Measurements from ENCODE around the gene WDR17.
"Not testable (repeated sequence)": the region's sequence is repeated elsewhere in the genome, so short reads cannot be mapped to it uniquely, and the experiment has no call there.

Gene WDR17

DNA sequence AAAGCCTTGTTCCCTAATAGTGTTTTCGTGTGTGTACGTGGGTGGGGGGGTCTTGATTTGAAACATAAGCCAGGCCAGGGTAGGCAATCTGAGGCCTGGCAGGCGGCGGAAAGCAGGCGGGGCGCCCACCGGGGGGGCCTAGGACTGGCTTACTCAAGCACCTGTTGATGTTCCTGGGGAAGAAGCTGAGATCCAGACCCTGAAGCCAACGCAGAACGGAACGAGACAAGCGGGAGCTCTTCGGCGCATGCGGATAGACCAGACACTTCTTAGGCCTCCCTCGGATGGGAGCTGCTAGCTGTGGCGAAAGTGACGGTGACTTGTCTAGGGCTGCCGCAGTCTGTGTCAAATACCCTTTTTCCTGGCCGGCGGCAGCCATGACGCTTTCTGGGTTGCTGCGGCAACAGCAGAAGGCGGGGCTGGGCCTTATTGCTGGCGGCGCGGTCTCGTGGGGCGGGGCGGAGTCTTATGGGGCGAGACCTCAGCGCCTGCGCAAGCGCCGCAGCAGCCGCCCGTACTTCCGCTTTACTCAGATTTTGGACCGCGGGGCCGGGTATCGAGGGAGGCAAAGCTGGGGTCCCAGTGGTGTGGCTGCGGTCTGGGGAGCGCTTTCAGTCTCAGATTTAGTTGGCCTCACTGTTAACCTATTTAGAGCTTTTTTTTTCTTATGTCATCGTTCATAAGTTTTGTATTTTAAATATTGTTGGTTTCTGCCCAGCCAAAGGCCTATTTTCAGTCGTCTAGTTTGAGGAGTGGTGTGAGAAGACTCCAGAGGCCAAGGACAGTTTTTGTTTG is 129.7 kb downstream of the WDR17 start, which contains the start of gene SPATA4:
TSS of gene SPATA4 (minus strand) at position 402 of the 795 bp plus-strand sequence. CDS start at position 379, 23 bp downstream.
- DNase-seq = peak; percentile 90

DNA sequence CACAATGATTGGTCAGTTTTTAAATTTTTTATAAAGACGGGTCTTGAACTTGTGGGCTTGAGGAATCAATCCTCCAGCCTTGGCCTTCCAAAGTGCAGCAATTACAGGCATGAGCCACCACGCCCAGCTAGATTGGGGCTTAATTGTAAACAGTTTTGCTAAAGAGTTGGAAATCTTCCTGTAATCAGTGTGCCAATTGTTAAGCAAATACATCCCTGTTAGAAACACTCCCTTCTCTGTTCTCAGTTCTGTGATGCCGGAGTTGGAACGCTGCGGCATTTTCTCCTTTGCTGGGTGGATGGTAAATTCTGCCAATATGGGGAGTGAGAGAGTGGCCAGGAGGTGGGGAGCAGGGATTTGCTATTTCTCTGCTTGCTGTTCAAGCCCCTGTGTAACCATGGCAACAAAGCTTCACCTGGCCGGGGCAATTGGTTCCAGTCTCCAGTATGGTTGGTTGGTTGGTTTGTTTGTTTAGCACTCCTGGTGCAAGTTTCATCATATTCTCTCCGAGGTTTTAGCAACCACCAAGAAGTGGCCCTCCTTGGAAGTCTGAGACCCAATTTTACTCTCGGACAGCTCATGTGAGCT is 132.8 kb downstream of the WDR17 start:
- no peak for DNase-seq

GRCh38 chr4:176205299-176205698 is 139.7 kb downstream of the WDR17 start:
- no peak for DNase-seq

GRCh38 chr4:176207839-176208238 is 142.2 kb downstream of the WDR17 start:
- no peak for DNase-seq

- DNase-seq = no peak
These were observed 143.9 kb downstream of the WDR17 start for GRCh38 chr4:176209535-176209934.

- no peak for DNase-seq
These were observed 144.5 kb downstream of the WDR17 start for GRCh38 chr4:176210101-176210500.

GRCh38 chr4:176210579-176211296 is 145.1 kb downstream of the WDR17 start:
- DNase-seq = no peak

- not testable (repeated sequence) for DNase-seq
These were observed 146.7 kb downstream of the WDR17 start for GRCh38 chr4:176212351-176212750.

DNA sequence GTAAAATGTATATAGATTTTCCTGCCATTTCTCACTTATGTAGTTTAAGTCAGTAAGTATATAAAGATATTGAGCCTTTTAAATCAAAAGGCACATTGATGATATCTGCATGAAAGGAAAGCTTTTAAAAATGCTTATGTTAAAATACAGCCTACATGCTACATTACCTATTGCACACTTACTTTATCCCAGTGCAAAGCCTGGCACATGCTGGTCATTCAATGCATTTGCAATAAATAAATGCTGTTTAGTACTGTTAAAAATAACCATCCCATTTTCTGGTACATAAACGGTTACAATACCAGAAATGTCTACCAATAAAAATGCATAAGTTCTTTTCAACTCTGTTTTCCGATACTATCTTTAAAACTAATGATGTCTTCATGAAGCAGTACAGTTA is 151.9 kb downstream of the WDR17 start:
- no peak for DNase-seq

- no peak for DNase-seq
These were observed 156.5 kb downstream of the WDR17 start for GRCh38 chr4:176222149-176222548.

DNA sequence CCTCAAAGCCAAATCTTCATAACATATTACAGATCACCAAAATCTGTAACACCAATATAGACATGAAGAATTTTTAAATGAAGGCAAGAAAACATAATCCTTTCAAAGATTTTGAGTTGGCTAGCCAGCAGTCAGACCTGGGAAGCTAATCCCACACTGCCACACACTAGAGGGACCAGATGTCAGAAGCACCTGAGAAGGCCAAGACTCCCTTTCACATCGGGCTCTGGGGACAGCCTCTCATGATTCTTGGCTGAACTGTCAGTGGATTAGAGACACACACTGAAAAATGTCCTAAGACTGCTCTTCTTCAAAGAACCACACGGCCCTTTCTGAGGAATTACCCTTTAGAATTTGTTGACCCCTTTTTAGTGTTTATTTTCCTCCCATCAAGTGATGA is 157.9 kb downstream of the WDR17 start:
- no peak for DNase-seq

- DNase-seq = no peak
These were observed 161.1 kb downstream of the WDR17 start for GRCh38 chr4:176226736-176227135.

DNA sequence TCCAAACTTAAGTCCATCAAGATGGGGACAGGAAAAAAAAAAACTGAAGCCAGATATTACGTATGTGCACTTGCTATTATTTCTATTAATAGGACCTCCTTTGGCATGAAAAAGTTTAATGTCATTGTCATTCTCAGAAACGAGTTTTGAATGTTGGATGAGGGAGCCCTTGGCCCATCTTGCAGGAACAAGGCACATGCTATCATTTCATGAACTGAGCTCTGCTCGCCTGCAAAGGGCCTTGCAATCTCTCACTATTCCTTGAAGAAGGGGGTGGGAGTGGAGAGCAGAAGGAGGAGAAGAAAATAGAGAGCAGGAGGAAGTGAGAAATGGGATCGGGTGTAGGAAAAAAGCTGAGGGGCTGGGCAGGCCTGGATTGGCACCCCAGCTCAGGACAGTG is 164.0 kb downstream of the WDR17 start:
- no peak for DNase-seq
